Fibroblast of lung (primary cell): ENCODE measurements around the gene PCIF1. TPM values are rescaled to one million over a fixed set of nuclear protein-coding genes. Genes with fewer than 3 reads are reported as not detected.

Experiments
- DNase-seq, 2 donors: peaks; one replicate each; pipeline versions ENCODE4 v3.0.0 to v3.0.0-alpha.2; 2010; ENCODE audit warnings: low read depth in 2 of 2
- H2AFZ ChIP-seq: 2 replicates; pipeline ENCODE4 v1.5.1; 2012; ENCODE audit warnings: low read length, control low read depth, inconsistent platforms
- H3K27ac ChIP-seq: 2 replicates; pipeline ENCODE4 v1.5.1; 2011; ENCODE audit warnings: low read length, control low read depth; ENCODE audit not compliant: insufficient read depth
- H3K27me3 ChIP-seq: 2 replicates; pipeline ENCODE4 v1.5.1; 2011; ENCODE audit warnings: mild to moderate bottlenecking, low read length; ENCODE audit not compliant: control insufficient read depth, insufficient read depth
- H3K36me3 ChIP-seq: 2 replicates; pipeline ENCODE4 v1.5.1; 2011; ENCODE audit warnings: low read length; ENCODE audit not compliant: control insufficient read depth, insufficient read depth
- H3K4me1 ChIP-seq: 2 replicates; pipeline ENCODE4 v1.5.1; 2011; ENCODE audit warnings: low read length; ENCODE audit not compliant: control insufficient read depth, insufficient read depth; ENCODE audit errors: extremely low read depth
- H3K4me2 ChIP-seq: 2 replicates; pipeline ENCODE4 v1.5.1; 2011; ENCODE audit warnings: low read length, control low read depth; ENCODE audit not compliant: insufficient read depth; ENCODE audit errors: extremely low read depth
- H3K4me3 ChIP-seq, 4 experiments: fragments of 200-600 bp in 1 of 4; sonication (generic) in 1 of 4; replicated peaks in 1 of 4; 2 replicates each; pipeline ENCODE4 v1.5.1; 2011 to 2016; ENCODE audit warnings: low read length in 4 of 4, low read depth in 3 of 4, mild to moderate bottlenecking in 3 of 4, control low read depth in 2 of 4, inconsistent platforms in 1 of 4, mixed read lengths in 1 of 4; ENCODE audit not compliant: insufficient read depth in 1 of 4; ENCODE audit errors: control extremely low read depth in 1 of 4
- H3K79me2 ChIP-seq: 2 replicates; pipeline ENCODE4 v1.5.1; 2012; ENCODE audit warnings: mild to moderate bottlenecking, low read length, inconsistent platforms; ENCODE audit not compliant: control insufficient read depth, insufficient read depth
- H3K9ac ChIP-seq: 2 replicates; pipeline ENCODE4 v1.5.1; 2011; ENCODE audit warnings: mild to moderate bottlenecking, low read length, control low read depth; ENCODE audit not compliant: insufficient read depth
- H3K9me3 ChIP-seq: 2 replicates; pipeline ENCODE4 v1.5.1; 2012; ENCODE audit warnings: low read depth, low read length; ENCODE audit not compliant: control insufficient read depth, insufficient read depth
- H4K20me1 ChIP-seq: 2 replicates; pipeline ENCODE4 v1.5.1; 2011; ENCODE audit warnings: low read length; ENCODE audit not compliant: control insufficient read depth, insufficient read depth; ENCODE audit errors: extremely low read depth
- EZH2 ChIP-seq: IDR thresholded peaks from 2 replicates; pipeline ENCODE4 v1.5.1; 2012; ENCODE audit warnings: low read length, control low read depth, mild to moderate bottlenecking; ENCODE audit errors: missing control alignments
- polyA plus RNA-seq, 2 donors: library from polyadenylated mRNA; depleted of rRNA in 1 of 2; stranded (reverse) in 1 of 2; unstranded in 1 of 2; fragments of >200 nt; gene quantifications; 2 replicates each; pipeline ENCODE4 v1.2.1, GENCODE V29; 2011 to 2012; ENCODE audit warnings: missing spikeins in 1 of 2
- total RNA-seq: library from RNA; depleted of rRNA; stranded (reverse); fragments of >200 nt; gene quantifications from 2 replicates; pipeline ENCODE4 v1.2.1, GENCODE V29; 2014
- TF ChIP-seq, protein P1 (sequence below), 2 donors: IDR thresholded peaks in 1 of 2; conservative IDR thresholded peaks in 1 of 2; 1 replicate in 1 of 2; 2 replicates in 1 of 2; pipeline ENCODE4 v1.5.1; 2011 to 2012; ENCODE audit warnings: low read length in 2 of 2, control low read depth in 1 of 2, inconsistent platforms in 1 of 2, low read depth in 1 of 2, mild to moderate bottlenecking in 1 of 2

The PCIF1 gene
- total and polyA plus RNA-seq, 2 donors (not counting 1 experiment from before 2014, with no cell fraction given) = 9.9 to 16.0 TPM

DNA sequence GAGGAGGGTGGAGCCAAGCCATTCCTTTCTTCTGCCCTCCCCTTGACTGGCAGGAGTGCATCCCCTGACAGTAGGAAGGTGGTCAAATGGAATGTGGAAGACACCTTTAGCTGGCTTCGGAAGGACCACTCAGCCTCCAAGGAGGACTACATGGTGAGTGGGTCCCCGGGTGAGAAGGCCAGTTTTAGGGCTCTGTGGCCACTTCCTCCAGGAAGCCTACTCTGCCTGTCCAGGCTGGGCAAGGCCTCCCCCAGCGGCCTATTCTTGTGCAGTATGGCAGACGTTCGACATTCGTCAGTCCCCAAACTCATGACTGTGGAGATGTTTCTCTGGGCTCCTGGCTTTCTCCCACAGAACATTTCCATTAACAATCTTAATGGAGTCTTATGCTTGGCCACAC lies 9.1 kb downstream of the PCIF1 start:
- Histone ChIP-seq H4K20me1 (no peaks in the 10 kb centered on the region), H3K4me3 (no peak overlapping the region), H3K79me2 (no peaks in the 10 kb centered on the region), H3K27me3 (no peaks in the 10 kb centered on the region), H3K36me3 (peaks cover 54% of the 10 kb centered on the region), H3K4me2 (no peak overlapping the region), H3K4me1 (peaks cover 2% of the 10 kb centered on the region), H3K9ac (no peak overlapping the region), H3K27ac (no peak overlapping the region), H3K9me3 (no peaks in the 10 kb centered on the region), H2AFZ (no peak overlapping the region)
- DNase-seq = no peak
- TF ChIP-seq, protein P1, sequence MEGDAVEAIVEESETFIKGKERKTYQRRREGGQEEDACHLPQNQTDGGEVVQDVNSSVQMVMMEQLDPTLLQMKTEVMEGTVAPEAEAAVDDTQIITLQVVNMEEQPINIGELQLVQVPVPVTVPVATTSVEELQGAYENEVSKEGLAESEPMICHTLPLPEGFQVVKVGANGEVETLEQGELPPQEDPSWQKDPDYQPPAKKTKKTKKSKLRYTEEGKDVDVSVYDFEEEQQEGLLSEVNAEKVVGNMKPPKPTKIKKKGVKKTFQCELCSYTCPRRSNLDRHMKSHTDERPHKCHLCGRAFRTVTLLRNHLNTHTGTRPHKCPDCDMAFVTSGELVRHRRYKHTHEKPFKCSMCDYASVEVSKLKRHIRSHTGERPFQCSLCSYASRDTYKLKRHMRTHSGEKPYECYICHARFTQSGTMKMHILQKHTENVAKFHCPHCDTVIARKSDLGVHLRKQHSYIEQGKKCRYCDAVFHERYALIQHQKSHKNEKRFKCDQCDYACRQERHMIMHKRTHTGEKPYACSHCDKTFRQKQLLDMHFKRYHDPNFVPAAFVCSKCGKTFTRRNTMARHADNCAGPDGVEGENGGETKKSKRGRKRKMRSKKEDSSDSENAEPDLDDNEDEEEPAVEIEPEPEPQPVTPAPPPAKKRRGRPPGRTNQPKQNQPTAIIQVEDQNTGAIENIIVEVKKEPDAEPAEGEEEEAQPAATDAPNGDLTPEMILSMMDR (conservative IDR thresholded peaks at IDR 0.05 in 1 of 2, IDR thresholded peaks at IDR 0.05 in 1 of 2; ENCODE audit: low read depth in 1 of 2, low read length in 2 of 2) = no peak
- no peak for TF ChIP-seq EZH2

DNA sequence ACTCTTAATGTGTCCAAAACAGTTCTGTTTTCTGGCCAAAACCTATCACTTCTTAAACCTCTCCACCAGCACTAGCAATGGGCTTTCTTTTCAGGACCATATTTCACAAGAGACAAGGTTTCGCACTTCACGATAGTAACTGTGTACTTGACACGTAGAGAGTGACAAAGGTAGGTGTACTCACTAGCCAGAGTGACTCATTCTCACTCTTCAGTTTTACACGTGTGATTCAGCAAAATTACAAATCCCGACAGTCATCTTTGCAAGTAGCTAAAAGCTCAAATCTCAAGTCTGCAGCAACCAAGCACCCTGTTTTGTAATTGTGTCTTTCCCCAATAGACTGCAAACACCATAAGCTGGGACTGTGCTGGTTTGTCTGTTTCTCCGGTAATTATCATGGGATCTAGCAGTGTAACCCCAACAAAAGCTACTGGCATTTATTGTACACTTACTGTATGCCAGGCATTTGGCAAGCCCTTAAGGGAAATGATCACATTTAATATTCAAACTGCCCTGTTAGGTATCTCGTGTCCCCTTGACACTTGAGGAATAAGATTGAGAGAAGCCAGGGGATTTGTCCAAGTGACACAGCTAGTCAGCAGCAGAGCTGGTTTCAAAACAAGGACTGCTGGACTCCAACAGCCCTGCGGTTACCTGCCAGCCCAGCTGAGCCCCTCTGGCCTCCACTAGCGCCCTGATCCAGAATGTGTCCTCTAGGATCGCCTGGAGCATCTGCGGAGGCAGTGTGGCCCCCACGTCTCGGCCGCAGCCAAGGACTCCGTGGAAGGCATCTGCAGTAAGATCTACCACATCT lies 9.9 kb downstream of the PCIF1 start:
- Histone ChIP-seq H3K79me2 (no peaks in the 10 kb centered on the region), H3K9ac (no peak overlapping the region), H3K4me2 (no peak overlapping the region), H3K4me3 (no peak overlapping the region), H3K36me3 (peaks cover 55% of the 10 kb centered on the region), H3K9me3 (no peaks in the 10 kb centered on the region), H3K4me1 (peaks cover 2% of the 10 kb centered on the region), H3K27me3 (no peaks in the 10 kb centered on the region), H2AFZ (no peak overlapping the region), H4K20me1 (no peaks in the 10 kb centered on the region), H3K27ac (no peak overlapping the region)
- TF ChIP-seq, protein P1 (conservative IDR thresholded peaks at IDR 0.05 in 1 of 2, IDR thresholded peaks at IDR 0.05 in 1 of 2; ENCODE audit: low read depth in 1 of 2, low read length in 2 of 2) = no peak
- no peak for TF ChIP-seq EZH2
- peak in 1 of 2 donors; percentile 76 for DNase-seq

DNA sequence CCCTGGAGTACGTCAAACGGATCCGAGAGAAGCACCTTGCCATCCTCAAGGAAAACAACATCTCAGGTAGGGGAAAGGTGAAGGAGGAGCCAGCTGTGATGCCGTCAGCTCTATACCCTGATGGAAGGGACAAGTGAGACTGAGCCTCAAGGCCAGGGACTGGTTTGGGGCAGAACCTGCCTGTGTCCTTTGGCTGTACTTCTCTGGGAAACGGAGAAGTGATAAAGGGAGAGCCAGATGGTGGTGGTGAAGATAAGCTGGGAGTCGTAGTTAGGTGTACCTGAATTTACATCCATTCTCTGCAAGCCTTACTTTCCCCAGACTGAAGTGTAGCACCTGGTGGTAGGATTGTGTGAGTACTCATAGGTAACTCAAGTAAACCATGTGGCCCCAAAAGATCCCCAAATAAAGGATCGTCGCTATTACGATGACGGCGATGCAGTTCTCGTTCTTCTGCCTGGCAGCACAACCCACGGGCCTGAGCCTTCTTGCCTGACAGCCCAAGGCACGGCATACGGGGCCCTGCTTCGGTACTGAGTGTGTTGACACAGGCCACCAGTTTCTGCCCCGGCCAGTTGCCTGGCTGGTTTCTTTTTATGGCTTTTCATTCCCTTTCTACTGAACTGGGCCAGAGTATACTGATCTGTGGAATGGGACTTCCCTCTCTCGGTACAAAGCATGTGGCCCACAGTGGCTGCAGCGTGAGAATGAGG lies 10.6 kb downstream of the PCIF1 start:
- Histone ChIP-seq H3K4me2 (no peak overlapping the region), H3K79me2 (no peaks in the 10 kb centered on the region), H3K36me3 (peaks cover 60% of the 10 kb centered on the region), H3K9ac (no peak overlapping the region), H3K4me1 (peaks cover 2% of the 10 kb centered on the region), H3K4me3 (no peak overlapping the region), H3K27ac (no peak overlapping the region), H2AFZ (no peak overlapping the region), H3K9me3 (no peaks in the 10 kb centered on the region), H4K20me1 (no peaks in the 10 kb centered on the region), H3K27me3 (no peaks in the 10 kb centered on the region)
- no peak for DNase-seq
- TF ChIP-seq EZH2 = no peak
- TF ChIP-seq, protein P1 (conservative IDR thresholded peaks at IDR 0.05 in 1 of 2, IDR thresholded peaks at IDR 0.05 in 1 of 2; ENCODE audit: low read depth in 1 of 2, low read length in 2 of 2) = peak in 1 of 2 donors; percentile 7
